ENCODE measurements around the gene ADGRB3. TPM values are rescaled to one million over a fixed set of nuclear protein-coding genes. Genes with fewer than 3 reads are reported as not detected.
"Not testable (repeated sequence)": the region's sequence is repeated elsewhere in the genome, so short reads cannot be mapped to it uniquely, and the experiment has no call there.

The ADGRB3 gene
- total RNA-seq, 1 experiment from 2014 or later, result not detected

- H3K9me3 Mint-ChIP-seq (ENCODE audit: unreplicated experiment), result no peaks in the 10 kb centered on the region
- ChIA-PET POLR2A (no interaction called here), CTCF (no interaction called here)
- intact Hi-C loops (cut with micrococcal nuclease), result no loop called here
- TF ChIP-seq CTCF (IDR thresholded peaks at IDR 0.05; ENCODE audit: unreplicated experiment), result no peak
- no peak overlapping the region for H3K27ac Mint-ChIP-seq (ENCODE audit: low read depth, unreplicated experiment)
- H3K4me1 Mint-ChIP-seq (ENCODE audit: insufficient read depth, unreplicated experiment), result no peaks in the 10 kb centered on the region
- H3K27me3 Mint-ChIP-seq (ENCODE audit: insufficient read depth, unreplicated experiment), result peaks cover 100% of the 10 kb centered on the region
- BruUV-seq (replicated peaks), result no TSS peak
- no peak overlapping the region for H3K4me3 Mint-ChIP-seq (ENCODE audit: unreplicated experiment)
- H3K36me3 Mint-ChIP-seq (ENCODE audit: insufficient read depth, unreplicated experiment), result no peaks in the 10 kb centered on the region
- DNase-seq (ENCODE audit: unreplicated experiment), result no peak
Observed at GRCh38 chr6:68673255-68673654, 38.2 kb downstream of the ADGRB3 start.

- peaks cover 100% of the 10 kb centered on the region for H3K27me3 Mint-ChIP-seq (ENCODE audit: insufficient read depth, unreplicated experiment)
- ChIA-PET CTCF (interaction anchor here (0.6 kb wide), 1 partner anchor 14 kb away, joined by 3 read pairs; no protein-coding TSS in a partner anchor), POLR2A (no interaction called here)
- no peak overlapping the region for H3K4me3 Mint-ChIP-seq (ENCODE audit: unreplicated experiment)
- TF ChIP-seq CTCF (IDR thresholded peaks at IDR 0.05; ENCODE audit: unreplicated experiment), result no peak
- no peaks in the 10 kb centered on the region for H3K9me3 Mint-ChIP-seq (ENCODE audit: unreplicated experiment)
- BruUV-seq (replicated peaks), result no TSS peak
- no peak for DNase-seq (ENCODE audit: unreplicated experiment)
- no peaks in the 10 kb centered on the region for H3K36me3 Mint-ChIP-seq (ENCODE audit: insufficient read depth, unreplicated experiment)
- no peak overlapping the region for H3K27ac Mint-ChIP-seq (ENCODE audit: low read depth, unreplicated experiment)
- intact Hi-C loops (cut with micrococcal nuclease), result no loop called here
- no peaks in the 10 kb centered on the region for H3K4me1 Mint-ChIP-seq (ENCODE audit: insufficient read depth, unreplicated experiment)
Observed at GRCh38 chr6:68675548-68675947, 40.5 kb downstream of the ADGRB3 start.

- DNase-seq (ENCODE audit: unreplicated experiment); H3K4me1 Mint-ChIP-seq (ENCODE audit: insufficient read depth, unreplicated experiment); H3K9me3 Mint-ChIP-seq (ENCODE audit: unreplicated experiment); H3K36me3 Mint-ChIP-seq (ENCODE audit: insufficient read depth, unreplicated experiment); H3K27ac Mint-ChIP-seq (ENCODE audit: low read depth, unreplicated experiment); intact Hi-C loops (cut with micrococcal nuclease); H3K4me3 Mint-ChIP-seq (ENCODE audit: unreplicated experiment); BruUV-seq (replicated peaks); POLR2A ChIA-PET: not testable (repeated sequence)
- CTCF ChIA-PET, result interaction anchor here (0.6 to 0.7 kb wide), 2 partner anchors 13 to 14 kb away, joined by 3 to 4 read pairs; no protein-coding TSS in a partner anchor
- peaks cover 100% of the 10 kb centered on the region for H3K27me3 Mint-ChIP-seq (ENCODE audit: insufficient read depth, unreplicated experiment)
Observed at GRCh38 chr6:68676094-68676493, 41.0 kb downstream of the ADGRB3 start.

- Mint-ChIP-seq H3K9me3 (ENCODE audit: unreplicated experiment) (no peaks in the 10 kb centered on the region), H3K27ac (ENCODE audit: low read depth, unreplicated experiment) (no peak overlapping the region), H3K36me3 (ENCODE audit: insufficient read depth, unreplicated experiment) (no peaks in the 10 kb centered on the region), H3K27me3 (ENCODE audit: insufficient read depth, unreplicated experiment) (peaks cover 94% of the 10 kb centered on the region), H3K4me3 (ENCODE audit: unreplicated experiment) (no peak overlapping the region), H3K4me1 (ENCODE audit: insufficient read depth, unreplicated experiment) (no peaks in the 10 kb centered on the region)
- no peak for TF ChIP-seq CTCF (IDR thresholded peaks at IDR 0.05; ENCODE audit: unreplicated experiment)
- intact Hi-C loops (cut with micrococcal nuclease), result no loop called here
- DNase-seq (ENCODE audit: unreplicated experiment), result no peak
- ChIA-PET POLR2A (no interaction called here), CTCF (no interaction called here)
- no TSS peak for BruUV-seq (replicated peaks)
Observed at GRCh38 chr6:68677058-68677457, 42.0 kb downstream of the ADGRB3 start.

GRCh38 chr6:68679399-68679798 is 44.3 kb downstream of the ADGRB3 start:
- CTCF ChIA-PET, result no interaction called here
- Mint-ChIP-seq H3K4me1 (ENCODE audit: insufficient read depth, unreplicated experiment) (no peaks in the 10 kb centered on the region), H3K4me3 (ENCODE audit: unreplicated experiment) (no peak overlapping the region), H3K27ac (ENCODE audit: low read depth, unreplicated experiment) (no peak overlapping the region), H3K9me3 (ENCODE audit: unreplicated experiment) (no peaks in the 10 kb centered on the region), H3K27me3 (ENCODE audit: insufficient read depth, unreplicated experiment) (peaks cover 80% of the 10 kb centered on the region), H3K36me3 (ENCODE audit: insufficient read depth, unreplicated experiment) (no peaks in the 10 kb centered on the region)
- no peak for TF ChIP-seq CTCF (IDR thresholded peaks at IDR 0.05; ENCODE audit: unreplicated experiment)
- POLR2A ChIA-PET, result no interaction called here
- no peak for DNase-seq (ENCODE audit: unreplicated experiment)
- BruUV-seq (replicated peaks), result no TSS peak
- intact Hi-C loops (cut with micrococcal nuclease), result no loop called here
